ENCODE results near the gene KIF2A. TPM values are rescaled to one million over a fixed set of nuclear protein-coding genes. Genes with fewer than 3 reads are reported as not detected.

Gene KIF2A
- total RNA-seq, 1 donor from 2014 or later: 30.3 TPM

GRCh38 chr5:62431735-62432620, 126.0 kb downstream of the KIF2A start:
- peaks cover 9 to 19% (median 17%) of the 10 kb centered on the region in 3 donors for H3K4me1 ChIP-seq (ENCODE audit: control insufficient read depth in 3 of 3, insufficient read depth in 3 of 3, low read length in 3 of 3)
- H3K9me3 ChIP-seq (ENCODE audit: control insufficient read depth in 3 of 3, low read length in 3 of 3): no peaks in the 10 kb centered on the region
- peak overlapping the region; percentile 1 for H3K27ac ChIP-seq (ENCODE audit: low read depth, low read length)
- H3K4me3 ChIP-seq (ENCODE audit: low read length in 3 of 3): peak overlapping the region in 2 of 3 donors; percentile 29 to 57
- peak overlapping the region in 2 of 3 donors; percentile 20 to 54 for H3K9ac ChIP-seq (ENCODE audit: low read depth in 1 of 3, low read length in 3 of 3)
- no peaks in the 10 kb centered on the region for H3K27me3 ChIP-seq (ENCODE audit: control insufficient read depth in 3 of 3, insufficient read depth in 3 of 3, low read length in 3 of 3)
- no peaks in the 10 kb centered on the region for H3K36me3 ChIP-seq (ENCODE audit: control insufficient read depth in 3 of 3, insufficient read depth in 3 of 3, low read length in 3 of 3)

GRCh38 chr5:62432621-62433064, 126.6 kb downstream of the KIF2A start:
- peaks cover 0 to 2% (median 0%) of the 10 kb centered on the region in 3 donors for H3K36me3 ChIP-seq (ENCODE audit: control insufficient read depth in 3 of 3, insufficient read depth in 3 of 3, low read length in 3 of 3)
- peak overlapping the region in 2 of 3 donors; percentile 29 to 57 for H3K4me3 ChIP-seq (ENCODE audit: low read length in 3 of 3)
- H3K9ac ChIP-seq (ENCODE audit: low read depth in 1 of 3, low read length in 3 of 3): peak overlapping the region in 2 of 3 donors; percentile 20 to 54
- peak overlapping the region; percentile 1 for H3K27ac ChIP-seq (ENCODE audit: low read depth, low read length)
- H3K27me3 ChIP-seq (ENCODE audit: control insufficient read depth in 3 of 3, insufficient read depth in 3 of 3, low read length in 3 of 3): no peaks in the 10 kb centered on the region
- H3K4me1 ChIP-seq (ENCODE audit: control insufficient read depth in 3 of 3, insufficient read depth in 3 of 3, low read length in 3 of 3): peaks cover 9 to 19% (median 17%) of the 10 kb centered on the region in 3 donors
- no peaks in the 10 kb centered on the region for H3K9me3 ChIP-seq (ENCODE audit: control insufficient read depth in 3 of 3, low read length in 3 of 3)

Other genes starting within 250 kb of the KIF2A start
- 13.0 TPM for gene DIMT1, start 97.7 kb downstream of the KIF2A start, total RNA-seq
- gene IPO11, start 106.6 kb downstream of the KIF2A start, total RNA-seq: 30.3 TPM